Parathyroid adenoma (tissue), 2 donors: ENCODE results near the gene PACSIN1.

Source experiments
- H2AFZ ChIP-seq: fragments of 300-600 bp; sonication (generic); one replicate; pipeline ENCODE4 v1.7.0; 2017; ENCODE audit warnings: antibody characterized with exemption, mild to moderate bottlenecking
- H3K27ac ChIP-seq: fragments of 300-600 bp; sonication (generic); one replicate; pipeline ENCODE4 v1.7.0; 2017
- H3K27me3 ChIP-seq: fragments of 300-600 bp; sonication (generic); one replicate; pipeline ENCODE4 v1.7.0; 2017; ENCODE audit warnings: low read length; ENCODE audit not compliant: control insufficient read depth, insufficient read depth
- H3K36me3 ChIP-seq: fragments of 300-600 bp; sonication (generic); one replicate; pipeline ENCODE4 v1.7.0; 2017; ENCODE audit warnings: low read length; ENCODE audit not compliant: control insufficient read depth, insufficient read depth
- H3K4me1 ChIP-seq: fragments of 300-600 bp; sonication (generic); one replicate; pipeline ENCODE4 v1.7.0; 2017; ENCODE audit warnings: control low read depth
- H3K4me2 ChIP-seq: fragments of 300-600 bp; sonication (generic); one replicate; pipeline ENCODE4 v1.7.0; 2017; ENCODE audit warnings: low read length
- H3K4me3 ChIP-seq: fragments of 300-600 bp; sonication (generic); one replicate; pipeline ENCODE4 v1.7.0; 2017; ENCODE audit warnings: low read depth, low read length
- H3K79me2 ChIP-seq: fragments of 300-600 bp; sonication (generic); one replicate; pipeline ENCODE4 v1.7.0; 2017; ENCODE audit warnings: control low read depth
- H3K9ac ChIP-seq: fragments of 300-600 bp; sonication (generic); one replicate; pipeline ENCODE4 v1.7.0; 2017; ENCODE audit warnings: mild to moderate bottlenecking
- H3K9me3 ChIP-seq: fragments of 300-600 bp; sonication (generic); one replicate; pipeline ENCODE4 v1.7.0; 2017; ENCODE audit warnings: low read length; ENCODE audit not compliant: control insufficient read depth
- CTCF ChIP-seq: fragments of 300-600 bp; sonication (generic); IDR thresholded peaks from one replicate; pipeline ENCODE4 v1.7.0; 2017; ENCODE audit warnings: antibody characterized with exemption, mild to moderate bottlenecking
- donor health status: primary hyperparathyroidism.

Gene PACSIN1

GRCh38 chr6:34466242-34467185 is 638 bp downstream of the PACSIN1 start:
- TF ChIP-seq CTCF, result no peak
- H3K9me3 ChIP-seq, result no peaks in the 10 kb centered on the region
- no peak overlapping the region for H3K9ac ChIP-seq
- H2AFZ ChIP-seq, result peak overlapping the region; percentile 93
- H3K4me1 ChIP-seq, result no peaks in the 10 kb centered on the region
- H3K79me2 ChIP-seq, result no peaks in the 10 kb centered on the region
- H3K4me3 ChIP-seq, result peak overlapping the region; percentile 49
- peak overlapping the region; percentile 83 for H3K4me2 ChIP-seq
- H3K27me3 ChIP-seq, result no peaks in the 10 kb centered on the region
- H3K36me3 ChIP-seq, result no peaks in the 10 kb centered on the region
- H3K27ac ChIP-seq, result no peak overlapping the region

DNA sequence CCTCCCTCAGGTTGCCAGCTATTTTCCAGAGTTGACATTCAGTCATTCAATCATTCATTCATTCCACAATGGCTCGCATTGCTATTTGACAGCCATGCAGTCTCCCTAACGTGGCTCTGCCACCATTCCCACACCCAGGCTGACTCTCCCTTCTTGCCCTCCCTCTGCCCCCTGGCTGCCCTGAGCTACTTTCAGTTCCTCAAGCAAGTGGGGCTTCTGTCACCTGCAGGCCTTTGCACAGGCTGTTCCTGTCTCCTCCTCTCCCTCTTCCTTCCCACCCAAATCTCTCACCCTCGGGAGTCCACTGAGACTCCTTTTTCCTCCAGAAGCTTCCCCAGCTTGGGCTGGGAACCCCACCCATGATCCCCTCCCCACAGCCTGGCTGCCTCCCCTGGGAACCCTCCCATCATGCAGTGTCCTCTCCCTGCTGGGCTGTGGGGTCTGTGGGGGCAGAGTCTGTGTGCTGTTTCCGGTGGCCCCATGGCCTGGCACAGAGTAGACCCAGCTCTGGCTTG is 2.6 kb downstream of the PACSIN1 start:
- Histone ChIP-seq H3K4me3 (no peak overlapping the region), H3K27ac (no peak overlapping the region), H3K4me1 (no peaks in the 10 kb centered on the region), H3K4me2 (no peak overlapping the region), H3K9ac (no peak overlapping the region), H3K9me3 (no peaks in the 10 kb centered on the region), H3K79me2 (no peaks in the 10 kb centered on the region), H3K36me3 (no peaks in the 10 kb centered on the region), H2AFZ (no peak overlapping the region), H3K27me3 (no peaks in the 10 kb centered on the region)
- TF ChIP-seq CTCF, result no peak

DNA sequence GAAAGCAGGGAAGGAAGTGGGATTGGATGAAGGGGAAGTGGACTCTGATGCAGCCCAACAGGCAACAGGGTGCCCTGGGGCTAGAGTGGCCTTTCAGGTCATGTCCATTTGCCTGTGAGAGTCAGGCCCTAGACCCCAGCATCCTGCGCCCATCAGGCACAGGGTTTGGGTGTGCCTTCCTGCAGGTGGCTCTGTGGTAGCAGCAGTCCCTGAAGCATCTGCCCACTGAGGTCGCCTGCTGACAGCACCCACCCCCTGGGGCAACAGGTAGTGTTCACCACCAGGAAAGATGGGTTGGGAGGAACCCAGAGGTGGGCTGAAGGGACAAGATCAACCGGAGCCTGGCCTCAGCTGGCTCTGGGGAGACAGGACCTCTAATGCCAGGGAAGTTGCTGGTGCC is 3.6 kb downstream of the PACSIN1 start:
- no peaks in the 10 kb centered on the region for H3K79me2 ChIP-seq
- no peak overlapping the region for H2AFZ ChIP-seq
- no peaks in the 10 kb centered on the region for H3K27me3 ChIP-seq
- H3K36me3 ChIP-seq, result no peaks in the 10 kb centered on the region
- H3K27ac ChIP-seq, result no peak overlapping the region
- H3K9ac ChIP-seq, result no peak overlapping the region
- no peaks in the 10 kb centered on the region for H3K4me1 ChIP-seq
- H3K4me2 ChIP-seq, result no peak overlapping the region
- TF ChIP-seq CTCF, result no peak
- no peak overlapping the region for H3K4me3 ChIP-seq
- H3K9me3 ChIP-seq, result no peaks in the 10 kb centered on the region

- H2AFZ ChIP-seq, result no peak overlapping the region
- TF ChIP-seq CTCF, result no peak
- no peaks in the 10 kb centered on the region for H3K36me3 ChIP-seq
- H3K9me3 ChIP-seq, result no peaks in the 10 kb centered on the region
- H3K4me1 ChIP-seq, result no peaks in the 10 kb centered on the region
- H3K4me2 ChIP-seq, result no peak overlapping the region
- no peaks in the 10 kb centered on the region for H3K79me2 ChIP-seq
- H3K27ac ChIP-seq, result no peak overlapping the region
- no peak overlapping the region for H3K9ac ChIP-seq
- no peaks in the 10 kb centered on the region for H3K27me3 ChIP-seq
- no peak overlapping the region for H3K4me3 ChIP-seq
Measured at GRCh38 chr6:34472425-34472824, 6.5 kb downstream of the PACSIN1 start.
